H1 (cell line): ENCODE data around the gene PGAP2. TPM values are rescaled to one million over a fixed set of nuclear protein-coding genes. Genes with fewer than 3 reads are reported as not detected.

Source experiments
- CTCF ChIA-PET: fragments of 300-600 bp; sonication (Branson Sonifier 250); formaldehyde crosslinking; loops from one replicate; lab custom pipeline; 2021; ENCODE audit not compliant: partially characterized antibody; lab: Charles Lee
- POLR2A ChIA-PET: fragments of 300-600 bp; sonication (Branson Sonifier 250); formaldehyde crosslinking; loops from one replicate; lab custom pipeline; 2021; ENCODE audit warnings: inconsistent platforms; ENCODE audit not compliant: partially characterized antibody; lab: Charles Lee
- DNase-seq, 2 experiments: peaks; one replicate each; pipeline versions ENCODE4 v3.0.0 to v3.0.0-alpha.2; 2010 to 2022; ENCODE audit warnings: low spot score in 2 of 2, low read depth in 1 of 2, mixed read lengths in 1 of 2
- FAIRE-seq: peaks from 2 replicates; lab custom pipeline; 2011; peaks lifted over from hg19 to GRCh38; lab: Jason Lieb, UNC
- H2AFZ ChIP-seq: 2 replicates; pipeline ENCODE4 v1.8.1; 2012; ENCODE audit warnings: low read length, inconsistent platforms
- H2AK5ac ChIP-seq: 2 replicates; pipeline ENCODE4 v1.6.1; 2013; ENCODE audit warnings: low read depth, low read length
- H2BK120ac ChIP-seq: replicated peaks from 2 replicates; pipeline ENCODE3; 2013; ENCODE audit warnings: low read depth, low read length, inconsistent platforms
- H2BK12ac ChIP-seq: 2 replicates; pipeline ENCODE4 v1.6.1; 2013; ENCODE audit warnings: low read depth, low read length
- H2BK15ac ChIP-seq: 2 replicates; pipeline ENCODE4 v1.6.1; 2013; ENCODE audit warnings: low read length
- H2BK20ac ChIP-seq: 2 replicates; pipeline ENCODE4 v1.6.1; 2013; ENCODE audit warnings: low read length
- H2BK5ac ChIP-seq: 2 replicates; pipeline ENCODE4 v1.6.1; 2013; ENCODE audit warnings: low read depth, low read length
- H3K14ac ChIP-seq: 2 replicates; pipeline ENCODE4 v1.6.1; 2013; ENCODE audit warnings: inconsistent platforms; ENCODE audit not compliant: insufficient read length
- H3K18ac ChIP-seq: 2 replicates; pipeline ENCODE4 v1.6.1; 2013; ENCODE audit warnings: low read length; ENCODE audit errors: extremely low read depth
- H3K23ac ChIP-seq: 2 replicates; pipeline ENCODE4 v1.6.1; 2013; ENCODE audit warnings: inconsistent platforms; ENCODE audit not compliant: insufficient read length
- H3K23me2 ChIP-seq: 2 replicates; pipeline ENCODE4 v1.6.1; 2013; ENCODE audit warnings: low read depth, low read length
- H3K27ac ChIP-seq: 2 replicates; pipeline ENCODE4 v1.6.1; 2011; ENCODE audit warnings: low read depth, low read length, inconsistent platforms
- H3K27me3 ChIP-seq, 4 experiments: replicated peaks in 1 of 4; 1 replicate in 1 of 4; 2 replicates in 3 of 4; pipeline versions ENCODE4 v1.6.1 to v1.8.1; 2011 to 2013; ENCODE audit warnings: low read length in 3 of 4, mild to moderate bottlenecking in 3 of 4, inconsistent platforms in 2 of 4, mixed read lengths in 2 of 4, moderate library complexity in 1 of 4; ENCODE audit not compliant: control insufficient read depth in 3 of 4, insufficient read depth in 3 of 4; ENCODE audit errors: extremely low read depth in 1 of 4
- H3K36me3 ChIP-seq, 4 experiments: 2 replicates each; pipeline versions ENCODE4 v1.6.1 to v1.8.1; 2011 to 2013; ENCODE audit warnings: mild to moderate bottlenecking in 4 of 4, low read length in 3 of 4, moderate library complexity in 2 of 4, control low read depth in 1 of 4, inconsistent platforms in 1 of 4; ENCODE audit not compliant: insufficient read depth in 4 of 4, control insufficient read depth in 2 of 4
- H3K4ac ChIP-seq: replicated peaks from 2 replicates; pipeline ENCODE3; 2013; ENCODE audit warnings: low read length, low read depth, mixed read lengths, inconsistent platforms; ENCODE audit not compliant: insufficient read length
- H3K4me1 ChIP-seq, 4 experiments: replicated peaks in 1 of 4; 1 replicate in 1 of 4; 2 replicates in 3 of 4; pipeline versions ENCODE4 v1.6.1 to v1.8.1; 2011 to 2013; ENCODE audit warnings: low read length in 3 of 4, inconsistent platforms in 2 of 4, mixed read lengths in 1 of 4; ENCODE audit not compliant: insufficient read depth in 4 of 4, control insufficient read depth in 3 of 4
- H3K4me2 ChIP-seq, 2 experiments: 2 replicates each; pipeline versions ENCODE4 v1.6.1 to v1.8.1; 2011 to 2013; ENCODE audit warnings: low read depth in 2 of 2, low read length in 2 of 2, control low read depth in 1 of 2, inconsistent platforms in 1 of 2, mild to moderate bottlenecking in 1 of 2; ENCODE audit not compliant: insufficient read depth in 1 of 2
- H3K4me3 ChIP-seq, 4 experiments: fragments of 200-600, 300-600 bp in 1 of 4; sonication (generic), shearing (Covaris generic), sonication (Bioruptor Twin) in 1 of 4; 2 replicates each; pipeline versions ENCODE4 v1.5.1 to v1.8.1; 2011 to 2016; ENCODE audit warnings: low read length in 4 of 4, low read depth in 3 of 4, control low read depth in 2 of 4, inconsistent platforms in 2 of 4, mild to moderate bottlenecking in 2 of 4, mixed read lengths in 1 of 4, moderate library complexity in 1 of 4; ENCODE audit not compliant: insufficient read depth in 2 of 4; ENCODE audit errors: extremely low read depth in 1 of 4
- H3K56ac ChIP-seq: replicated peaks from 2 replicates; pipeline ENCODE3; 2013; ENCODE audit warnings: low read depth, mild to moderate bottlenecking, mixed read lengths, low read length, inconsistent platforms; ENCODE audit not compliant: insufficient read length
- H3K79me1 ChIP-seq: 2 replicates; pipeline ENCODE4 v1.6.1; 2013; ENCODE audit warnings: low read depth, low read length, control low read depth
- H3K79me2 ChIP-seq, 2 experiments: 2 replicates each; pipeline versions ENCODE4 v1.6.1 to v1.8.1; 2012 to 2013; ENCODE audit warnings: low read length in 2 of 2, mild to moderate bottlenecking in 2 of 2, inconsistent platforms in 1 of 2; ENCODE audit not compliant: insufficient read depth in 2 of 2, control insufficient read depth in 1 of 2
- H3K9ac ChIP-seq, 4 experiments: replicated peaks in 1 of 4; 1 replicate in 1 of 4; 2 replicates in 3 of 4; pipeline versions ENCODE4 v1.6.1 to v1.8.1; 2011 to 2013; ENCODE audit warnings: low read depth in 3 of 4, low read length in 3 of 4, control low read depth in 2 of 4, mild to moderate bottlenecking in 2 of 4, moderate library complexity in 2 of 4, inconsistent platforms in 1 of 4; ENCODE audit errors: extremely low read depth in 1 of 4
- H3K9me3 ChIP-seq, 2 experiments: 2 replicates each; pipeline versions ENCODE4 v1.6.1 to v1.8.1; 2012 to 2013; ENCODE audit warnings: mild to moderate bottlenecking in 2 of 2, moderate library complexity in 2 of 2, control low read depth in 1 of 2, inconsistent platforms in 1 of 2, low read depth in 1 of 2, low read length in 1 of 2, mixed read lengths in 1 of 2; ENCODE audit not compliant: insufficient read depth in 2 of 2
- H4K20me1 ChIP-seq, 2 experiments: replicated peaks in 1 of 2; 2 replicates each; pipeline versions ENCODE3 to v1.8.1; 2011 to 2013; ENCODE audit warnings: inconsistent platforms in 2 of 2, low read length in 2 of 2, mild to moderate bottlenecking in 1 of 2; ENCODE audit not compliant: insufficient read depth in 2 of 2, control insufficient read depth in 1 of 2
- H4K5ac ChIP-seq: 2 replicates; pipeline ENCODE4 v1.6.1; 2013; ENCODE audit warnings: low read length, low read depth, mixed read lengths, inconsistent platforms; ENCODE audit not compliant: insufficient read length
- H4K8ac ChIP-seq: 2 replicates; pipeline ENCODE4 v1.8.0; 2013; ENCODE audit warnings: mild to moderate bottlenecking, moderate library complexity, low read length, inconsistent platforms; ENCODE audit not compliant: insufficient read depth; ENCODE audit errors: extremely low read depth
- H4K91ac ChIP-seq: replicated peaks from 2 replicates; pipeline ENCODE3; 2013; ENCODE audit warnings: low read length, mixed read lengths, inconsistent platforms; ENCODE audit not compliant: insufficient read length
- CBX5 ChIP-seq: fragments of 300-800, 300-1000 bp; sonication (generic); IDR thresholded peaks from 2 replicates; pipeline ENCODE4 v1.7.1; 2016; ENCODE audit warnings: antibody characterized with exemption, low read length, low read depth
- EP300 ChIP-seq, 2 experiments: IDR thresholded peaks; 1 replicate in 1 of 2; 2 replicates in 1 of 2; pipeline ENCODE4 v1.6.1; 2011 to 2012; ENCODE audit warnings: low read depth in 2 of 2, low read length in 2 of 2, mild to moderate bottlenecking in 2 of 2, borderline replicate concordance in 1 of 2, inconsistent platforms in 1 of 2, moderate library complexity in 1 of 2
- EZH2 ChIP-seq: fragments of 200-600 bp; sonication (generic); IDR thresholded peaks from 2 replicates; pipeline ENCODE4 v1.7.1; 2012; ENCODE audit warnings: low read depth, mild to moderate bottlenecking, moderate library complexity, low read length, inconsistent platforms; ENCODE audit not compliant: severe bottlenecking
- SIRT6 ChIP-seq: IDR thresholded peaks from one replicate; pipeline ENCODE4 v1.7.1; 2012; ENCODE audit warnings: low read length, inconsistent platforms
- SUZ12 ChIP-seq: fragments of 200-600 bp; sonication (generic); IDR thresholded peaks from 2 replicates; pipeline ENCODE4 v1.6.1; 2012; ENCODE audit warnings: mild to moderate bottlenecking, inconsistent platforms, low read length, moderate library complexity, mixed read lengths
- TBP ChIP-seq: IDR thresholded peaks from 2 replicates; pipeline ENCODE4 v1.6.1; 2011; ENCODE audit warnings: low read depth, low read length, improper control_type of control experiment
- YY1 ChIP-seq: IDR thresholded peaks from 2 replicates; pipeline ENCODE4 v1.6.1; 2011; ENCODE audit warnings: low read depth, mild to moderate bottlenecking, low read length
- WGBS, 2 experiments: shearing (Covaris generic) in 1 of 2; methylation state at CpG; one replicate each; pipeline versions ENCODE4 v1.1.6 to v1.1.7; 2013 to 2015; ENCODE audit warnings: low lambda C conversion rate in 2 of 2, mixed read lengths in 2 of 2, inconsistent platforms in 1 of 2, low coverage in 1 of 2, missing lambda C conversion rate in 1 of 2; ENCODE audit not compliant: insufficient replicate concordance in 2 of 2, insufficient coverage in 1 of 2, insufficient read length in 1 of 2; ENCODE audit errors: extremely low coverage in 1 of 2, missing lambda C conversion rate in 1 of 2; 5-methylcytosine and 5-hydroxymethylcytosine counted together
- polyA plus RNA-seq, 7 experiments: library from polyadenylated mRNA; depleted of rRNA in 3 of 7; stranded (reverse) in 5 of 7; unstranded in 2 of 7; fragments of >200 nt in 5 of 7; fragments of 200-250 nt in 2 of 7; gene quantifications; 1 replicate in 5 of 7; 2 replicates in 1 of 7; 4 replicates in 1 of 7; pipeline versions ENCODE4 v1.2.1 to v1.2.3, GENCODE V29; 2011 to 2013; ENCODE audit warnings: missing spikeins in 2 of 7, mixed read lengths in 2 of 7
- total RNA-seq: library from RNA; stranded (reverse); fragmentation: NEBNext Ultra II Directional; extraction: Animal tissue kit (Norgen Biotek cat#: 25700); gene quantifications from 2 replicates; pipeline ENCODE4 v1.2.1, GENCODE V29; 2021
- TF ChIP-seq, protein P1 (sequence below), 3 experiments: IDR thresholded peaks; 1 replicate in 2 of 3; 2 replicates in 1 of 3; pipeline versions ENCODE4 v1.5.1 to v1.6.1; 2011; ENCODE audit warnings: low read length in 3 of 3, mild to moderate bottlenecking in 3 of 3, inconsistent platforms in 2 of 3, low read depth in 1 of 3, moderate library complexity in 1 of 3; ENCODE audit not compliant: insufficient read depth in 1 of 3; ENCODE audit errors: control extremely low read depth in 1 of 3

PGAP2 gene
- total and polyA plus RNA-seq, 2 of the 8 experiments (the other 6 are each of a cell fraction or from before 2014, with no cell fraction given): 56.5 to 106 TPM

DNA sequence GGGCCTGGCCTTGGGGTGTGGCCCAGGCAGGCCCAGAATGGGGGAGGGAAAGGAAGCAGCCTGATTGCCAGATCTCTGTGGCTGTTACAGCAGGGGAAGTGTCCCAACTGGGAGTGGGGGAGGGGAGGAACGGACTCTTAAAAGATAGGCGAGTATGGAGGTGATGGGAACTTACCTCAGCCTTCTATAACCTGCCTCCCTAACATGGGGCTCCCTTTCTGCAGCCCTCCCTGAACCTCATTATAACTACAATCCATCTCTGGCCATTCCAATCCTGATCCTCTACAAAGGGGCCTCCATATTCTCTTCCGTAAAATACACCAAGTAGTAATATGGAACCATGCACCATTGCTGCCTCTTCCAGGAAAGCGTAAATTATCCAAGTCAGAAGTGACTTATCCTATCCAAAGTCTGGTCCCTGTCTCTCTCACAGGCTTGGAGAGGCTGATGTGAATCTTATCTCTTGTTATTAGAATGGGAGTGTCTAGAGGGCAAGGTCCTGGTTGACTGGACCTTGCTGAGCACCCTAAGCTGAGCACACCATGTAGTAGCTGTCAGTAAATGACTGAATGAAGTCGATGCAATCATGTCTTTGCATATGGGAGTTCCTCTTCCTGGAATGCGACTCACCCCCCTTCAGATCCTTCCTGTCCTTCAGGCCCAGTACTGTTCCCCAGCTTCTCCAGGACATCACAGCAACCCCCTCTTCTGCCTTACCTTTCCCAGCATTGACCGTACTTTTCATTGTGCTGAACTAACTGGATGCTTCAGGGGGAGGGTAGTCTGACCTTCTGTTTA is 26.5 kb downstream of the PGAP2 start:
- ChIA-PET CTCF (interaction anchor here (1.0 to 18.5 kb wide), 9 partner anchors 9 to 250 kb away, joined by 3 to 214 read pairs (median 5); partner anchors contain the start of genes PGAP2 and STIM1), POLR2A (interaction anchor here (0.7 to 1.6 kb wide), 6 partner anchors 9 to 37 kb away, joined by 3 to 7 read pairs (median 4); partner anchors contain the start of genes NUP98 and STIM1)
- Histone ChIP-seq H2BK20ac (no peak overlapping the region), H3K79me2 (peaks cover 11 to 58% of the 10 kb centered on the region in 2 experiments), H4K20me1 (peaks cover 16 to 35% of the 10 kb centered on the region in 2 experiments), H3K36me3 (peaks cover 0 to 12% (median 4%) of the 10 kb centered on the region in 4 experiments; a peak in 4 of 8 replicates), H2BK15ac (no peak overlapping the region), H3K79me1 (peaks cover 25% of the 10 kb centered on the region), H3K14ac (no peak overlapping the region), H4K5ac (no peak overlapping the region), H3K4me1 (peaks cover 8 to 26% (median 16%) of the 10 kb centered on the region in 4 experiments), H3K18ac (no peak overlapping the region), H3K4ac (no peak overlapping the region), H3K23me2 (peaks cover 4% of the 10 kb centered on the region), H4K8ac (no peak overlapping the region), H2BK120ac (no peak overlapping the region), H2BK12ac (no peak overlapping the region), H3K27ac (no peak overlapping the region), H3K23ac (no peak overlapping the region), H4K91ac (no peak overlapping the region), H3K4me2 (peak overlapping the region; percentile 5 to 22; a peak in 1 of 4 replicates), H3K9me3 (no peaks in the 10 kb centered on the region), H3K4me3 (no peak overlapping the region), H2BK5ac (0 out of 2 replicates have a peak overlapping the region, but pooled peaks have one; percentile 7), H3K9ac (no peak overlapping the region), H3K56ac (no peak overlapping the region), H3K27me3 (no peaks in the 10 kb centered on the region), H2AFZ (no peak overlapping the region), H2AK5ac (no peak overlapping the region)
- FAIRE-seq: no peak
- DNase-seq: no peak
- WGBS, 2 experiments: 89% methylated on average over 7 of the region's 7 CpGs; no CpG with 5 or more reads in 1 of the 2 experiments
- TF ChIP-seq EZH2 (no peak), YY1 (no peak), SIRT6 (no peak), CBX5 (no peak), SUZ12 (no peak), TBP (no peak), EP300 (IDR thresholded peaks at IDR 0.05; ENCODE audit: borderline replicate concordance in 1 of 2, low read depth in 2 of 2, low read length in 2 of 2) (no peak)
- TF ChIP-seq, protein P1, sequence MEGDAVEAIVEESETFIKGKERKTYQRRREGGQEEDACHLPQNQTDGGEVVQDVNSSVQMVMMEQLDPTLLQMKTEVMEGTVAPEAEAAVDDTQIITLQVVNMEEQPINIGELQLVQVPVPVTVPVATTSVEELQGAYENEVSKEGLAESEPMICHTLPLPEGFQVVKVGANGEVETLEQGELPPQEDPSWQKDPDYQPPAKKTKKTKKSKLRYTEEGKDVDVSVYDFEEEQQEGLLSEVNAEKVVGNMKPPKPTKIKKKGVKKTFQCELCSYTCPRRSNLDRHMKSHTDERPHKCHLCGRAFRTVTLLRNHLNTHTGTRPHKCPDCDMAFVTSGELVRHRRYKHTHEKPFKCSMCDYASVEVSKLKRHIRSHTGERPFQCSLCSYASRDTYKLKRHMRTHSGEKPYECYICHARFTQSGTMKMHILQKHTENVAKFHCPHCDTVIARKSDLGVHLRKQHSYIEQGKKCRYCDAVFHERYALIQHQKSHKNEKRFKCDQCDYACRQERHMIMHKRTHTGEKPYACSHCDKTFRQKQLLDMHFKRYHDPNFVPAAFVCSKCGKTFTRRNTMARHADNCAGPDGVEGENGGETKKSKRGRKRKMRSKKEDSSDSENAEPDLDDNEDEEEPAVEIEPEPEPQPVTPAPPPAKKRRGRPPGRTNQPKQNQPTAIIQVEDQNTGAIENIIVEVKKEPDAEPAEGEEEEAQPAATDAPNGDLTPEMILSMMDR (IDR thresholded peaks at IDR 0.05; ENCODE audit: control extremely low read depth in 1 of 3, insufficient read depth in 1 of 3, low read depth in 1 of 3, low read length in 3 of 3): no peak
